GM12874 (cell line): ENCODE results near the gene NR5A1.

ENCODE experiments used
- CTCF ChIP-seq: IDR thresholded peaks from 2 replicates; pipeline ENCODE4 v1.5.1; 2011; ENCODE audit warnings: low read depth, mild to moderate bottlenecking, control low read depth, low read length, moderate library complexity; ENCODE audit not compliant: insufficient read depth

Gene NR5A1

GRCh38 chr9:124450241-124450924 lies 56.8 kb downstream of the NR5A1 start, which contains the start of gene ADGRD2:
TSS of gene ADGRD2 (plus strand) at chr9:124450451. CDS start at chr9:124451667, 1,216 bp downstream.
- TF ChIP-seq CTCF: no peak

GRCh38 chr9:124449381-124450151 lies 57.6 kb downstream of the NR5A1 start:
- TF ChIP-seq CTCF: no peak

- TF ChIP-seq CTCF: no peak
These were observed 59.2 kb downstream of the NR5A1 start for GRCh38 chr9:124448019-124448418.

GRCh38 chr9:124447297-124447661 lies 59.9 kb downstream of the NR5A1 start:
- no peak for TF ChIP-seq CTCF

DNA sequence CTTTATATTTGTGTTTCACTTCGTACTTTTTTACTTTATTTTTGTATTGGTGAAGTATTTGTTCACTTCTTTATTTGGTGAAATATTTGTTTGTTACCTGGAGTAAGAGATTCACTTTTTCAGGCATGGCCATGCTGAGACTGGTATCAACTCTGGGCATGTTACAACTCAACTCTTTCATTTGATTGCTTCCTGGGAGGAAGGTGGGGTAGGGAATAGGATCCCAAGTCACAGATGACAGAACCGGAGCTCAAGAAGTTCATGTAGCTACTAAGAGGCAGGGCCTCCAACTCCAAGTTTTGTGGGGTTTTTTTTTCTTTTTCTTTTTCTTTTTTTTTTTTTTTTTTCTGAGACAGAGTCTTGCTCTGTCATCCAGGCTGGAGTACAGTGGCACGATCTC lies 63.0 kb downstream of the NR5A1 start:
- no peak for TF ChIP-seq CTCF

DNA sequence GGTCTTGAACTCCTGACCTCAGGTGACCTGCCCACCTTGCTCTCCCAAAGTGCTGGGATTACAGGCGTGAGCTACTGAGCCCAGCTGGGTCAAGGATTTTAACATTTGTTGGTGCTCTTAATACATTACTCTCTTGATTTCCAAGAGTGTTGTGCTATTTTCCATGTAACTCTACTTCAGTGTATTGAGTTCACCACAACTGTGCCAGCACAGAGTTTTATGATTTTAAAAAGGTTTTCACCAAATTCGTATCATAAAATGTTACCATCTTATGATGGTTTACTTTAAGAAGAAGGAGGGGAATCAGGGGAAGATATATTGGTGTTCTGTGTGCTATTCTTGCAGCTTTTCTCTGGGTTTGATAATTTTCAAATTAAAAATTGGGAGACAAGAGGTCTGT lies 63.6 kb downstream of the NR5A1 start:
- TF ChIP-seq CTCF: no peak

GRCh38 chr9:124442826-124443225 lies 64.4 kb downstream of the NR5A1 start:
- no peak for TF ChIP-seq CTCF
